ENCODE data around the gene ACYP2.

ACYP2 gene

DNA sequence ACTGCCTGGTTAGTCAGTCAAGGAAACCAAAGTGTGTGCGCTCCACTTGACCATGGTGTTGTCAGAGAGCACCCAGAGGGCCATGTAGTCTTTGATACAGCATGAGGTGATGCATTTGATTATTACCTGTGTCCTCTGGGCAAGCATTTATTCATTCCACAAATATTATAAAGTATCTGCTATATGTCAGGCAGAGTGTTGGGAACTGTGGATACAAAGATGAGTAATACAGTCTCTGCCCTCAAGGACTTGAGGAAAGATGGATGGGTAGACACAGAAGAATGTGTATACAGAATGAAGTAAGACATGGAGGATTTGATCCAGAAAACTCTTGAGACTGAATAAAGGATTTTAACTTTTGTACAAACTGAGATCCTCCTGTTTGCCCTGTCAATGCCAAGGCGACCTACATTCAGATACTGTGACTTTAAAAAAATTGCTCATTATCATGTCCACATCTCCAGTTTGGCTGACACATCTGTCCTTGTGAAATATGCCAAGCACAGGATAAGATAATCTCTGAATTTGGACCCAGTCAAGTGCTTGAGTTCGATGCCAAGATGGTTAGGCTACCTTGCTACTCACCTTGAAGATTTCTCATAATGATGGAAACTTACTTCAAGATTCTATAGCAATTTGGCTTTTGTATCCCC lies 50.8 kb downstream of the ACYP2 start:
- no peak overlapping the region for H3K27ac ChIP-seq
- TF ChIP-seq, protein P1, sequence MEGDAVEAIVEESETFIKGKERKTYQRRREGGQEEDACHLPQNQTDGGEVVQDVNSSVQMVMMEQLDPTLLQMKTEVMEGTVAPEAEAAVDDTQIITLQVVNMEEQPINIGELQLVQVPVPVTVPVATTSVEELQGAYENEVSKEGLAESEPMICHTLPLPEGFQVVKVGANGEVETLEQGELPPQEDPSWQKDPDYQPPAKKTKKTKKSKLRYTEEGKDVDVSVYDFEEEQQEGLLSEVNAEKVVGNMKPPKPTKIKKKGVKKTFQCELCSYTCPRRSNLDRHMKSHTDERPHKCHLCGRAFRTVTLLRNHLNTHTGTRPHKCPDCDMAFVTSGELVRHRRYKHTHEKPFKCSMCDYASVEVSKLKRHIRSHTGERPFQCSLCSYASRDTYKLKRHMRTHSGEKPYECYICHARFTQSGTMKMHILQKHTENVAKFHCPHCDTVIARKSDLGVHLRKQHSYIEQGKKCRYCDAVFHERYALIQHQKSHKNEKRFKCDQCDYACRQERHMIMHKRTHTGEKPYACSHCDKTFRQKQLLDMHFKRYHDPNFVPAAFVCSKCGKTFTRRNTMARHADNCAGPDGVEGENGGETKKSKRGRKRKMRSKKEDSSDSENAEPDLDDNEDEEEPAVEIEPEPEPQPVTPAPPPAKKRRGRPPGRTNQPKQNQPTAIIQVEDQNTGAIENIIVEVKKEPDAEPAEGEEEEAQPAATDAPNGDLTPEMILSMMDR (conservative IDR thresholded peaks at IDR 0.05) = no peak

- TF ChIP-seq, protein P1 (conservative IDR thresholded peaks at IDR 0.05) = peak; percentile 41
- no peak overlapping the region for H3K27ac ChIP-seq
Measured at GRCh38 chr2:54176577-54176976, 61.2 kb downstream of the ACYP2 start.

- TF ChIP-seq, protein P1 (conservative IDR thresholded peaks at IDR 0.05) = no peak
- no peak overlapping the region for H3K27ac ChIP-seq
Measured at GRCh38 chr2:54183281-54183680, 67.9 kb downstream of the ACYP2 start.

GRCh38 chr2:54183972-54184371 lies 68.6 kb downstream of the ACYP2 start:
- TF ChIP-seq, protein P1 (conservative IDR thresholded peaks at IDR 0.05) = no peak

GRCh38 chr2:54185105-54185504 lies 69.7 kb downstream of the ACYP2 start:
- TF ChIP-seq, protein P1 (conservative IDR thresholded peaks at IDR 0.05) = no peak
- H3K27ac ChIP-seq = no peak overlapping the region

More at GRCh38 chr2:54183972-54184371, 68.6 kb downstream of the ACYP2 start:
- H3K27ac ChIP-seq = no peak overlapping the region

GRCh38 chr2:54187331-54187730 lies 71.9 kb downstream of the ACYP2 start:
- TF ChIP-seq, protein P1 (conservative IDR thresholded peaks at IDR 0.05) = no peak
- no peak overlapping the region for H3K27ac ChIP-seq

- TF ChIP-seq, protein P1 (conservative IDR thresholded peaks at IDR 0.05) = no peak
Measured at GRCh38 chr2:54189539-54189938, 74.1 kb downstream of the ACYP2 start.

More at GRCh38 chr2:54189539-54189938, 74.1 kb downstream of the ACYP2 start:
- H3K27ac ChIP-seq = no peak overlapping the region

Measured in VCaP (cell line).